HT-29 (cell line): ENCODE data around the gene CD244. TPM values are rescaled to one million over a fixed set of nuclear protein-coding genes. Genes with fewer than 3 reads are reported as not detected.
"Not testable (repeated sequence)": the region's sequence is repeated elsewhere in the genome, so short reads cannot be mapped to it uniquely, and the experiment has no call there.

Source experiments
- DNase-seq: peaks from one replicate; pipeline ENCODE4 v3.0.0-alpha.2; 2015; ENCODE audit warnings: low spot score
- total RNA-seq: library from RNA; depleted of rRNA; stranded (reverse); fragments of >200 nt; shearing (Covaris generic); gene quantifications from 2 replicates; pipeline ENCODE4 v1.2.3, GENCODE V29; 2014; rRNA removed

The CD244 gene
- total RNA-seq, result not detected in 2 replicates

- no peak for DNase-seq
Measured at GRCh38 chr1:160862203-160863060, at the start of gene CD244. Gene CD244 (minus strand): TSS chr1:160862887. CDS start chr1:160862677, 210 bp downstream.

- DNase-seq, result no peak
Measured at GRCh38 chr1:160911925-160912324, 49.2 kb upstream of the CD244 start.

- DNase-seq, result no peak
Measured at GRCh38 chr1:160911441-160911840, 48.8 kb upstream of the CD244 start.

- DNase-seq, result no peak
Measured at GRCh38 chr1:160910170-160910750, 47.6 kb upstream of the CD244 start.

- DNase-seq, result no peak
Measured at GRCh38 chr1:160907976-160908375, 45.3 kb upstream of the CD244 start.

- DNase-seq, result no peak
Measured at GRCh38 chr1:160905617-160905989, 42.9 kb upstream of the CD244 start.

- DNase-seq, result no peak
Measured at GRCh38 chr1:160904783-160905616, 42.3 kb upstream of the CD244 start.

- not testable (repeated sequence) for DNase-seq
Measured at GRCh38 chr1:160902251-160902650, 39.6 kb upstream of the CD244 start.

- DNase-seq, result no peak
Measured at GRCh38 chr1:160901768-160902167, 39.1 kb upstream of the CD244 start.

GRCh38 chr1:160900683-160901082 lies 38.0 kb upstream of the CD244 start:
- DNase-seq, result not testable (repeated sequence)

GRCh38 chr1:160894368-160895135 lies 31.9 kb upstream of the CD244 start:
- DNase-seq, result not testable (repeated sequence)

GRCh38 chr1:160891474-160891873 lies 28.8 kb upstream of the CD244 start:
- no peak for DNase-seq

- no peak for DNase-seq
Measured at GRCh38 chr1:160888926-160889325, 26.2 kb upstream of the CD244 start.

- no peak for DNase-seq
Measured at GRCh38 chr1:160887071-160887470, 24.4 kb upstream of the CD244 start.

GRCh38 chr1:160885042-160885441 lies 22.4 kb upstream of the CD244 start, which contains the start of gene ITLN1:
Gene ITLN1 (minus strand): TSS chr1:160885180. CDS start chr1:160884877, 303 bp downstream.
- no peak for DNase-seq

GRCh38 chr1:160884579-160884978 lies 21.9 kb upstream of the CD244 start:
- DNase-seq, result peak; percentile 39

- no peak for DNase-seq
Measured at GRCh38 chr1:160883581-160884513, 21.2 kb upstream of the CD244 start.

- DNase-seq, result no peak
Measured at GRCh38 chr1:160882582-160882981, 19.9 kb upstream of the CD244 start.

GRCh38 chr1:160881264-160881663 lies 18.6 kb upstream of the CD244 start:
- not testable (repeated sequence) for DNase-seq

- no peak for DNase-seq
Measured at GRCh38 chr1:160880216-160880615, 17.5 kb upstream of the CD244 start.
